Thymus (tissue), 11 donors: ENCODE data around the gene KCNMA1. TPM values are rescaled to one million over a fixed set of nuclear protein-coding genes. Genes with fewer than 3 reads are reported as not detected.

Experiments
- DNase-seq, 9 donors: peaks; one replicate each; pipeline ENCODE4 v3.0.0-alpha.2; 2013; ENCODE audit warnings: low spot score in 9 of 9, low read depth in 6 of 9, missing footprints in 1 of 9
- H3K27ac ChIP-seq, 2 donors: one replicate each; pipeline ENCODE4 v1.5.1; 2013; ENCODE audit warnings: control low read depth in 1 of 2, low read depth in 1 of 2, low read length in 1 of 2, mild to moderate bottlenecking in 1 of 2, moderate library complexity in 1 of 2
- H3K27me3 ChIP-seq, 2 donors: one replicate each; pipeline ENCODE4 v1.5.1; 2013; ENCODE audit warnings: low read length in 1 of 2; ENCODE audit not compliant: control insufficient read depth in 2 of 2, insufficient read depth in 1 of 2
- H3K36me3 ChIP-seq, 2 donors: one replicate each; pipeline ENCODE4 v1.5.1; 2013; ENCODE audit warnings: low read length in 1 of 2, mild to moderate bottlenecking in 1 of 2, moderate library complexity in 1 of 2; ENCODE audit not compliant: control insufficient read depth in 2 of 2, insufficient read depth in 2 of 2
- H3K4me1 ChIP-seq, 2 donors: one replicate each; pipeline ENCODE4 v1.5.1; 2013; ENCODE audit warnings: low read length in 2 of 2; ENCODE audit not compliant: control insufficient read depth in 2 of 2, insufficient read depth in 2 of 2
- H3K4me3 ChIP-seq, 2 donors: one replicate each; pipeline ENCODE4 v1.5.1; 2013; ENCODE audit warnings: low read length in 2 of 2, control low read depth in 1 of 2, mild to moderate bottlenecking in 1 of 2
- H3K9me3 ChIP-seq, 2 donors: one replicate each; pipeline ENCODE4 v1.5.1; 2013; ENCODE audit warnings: low read length in 1 of 2, mild to moderate bottlenecking in 1 of 2; ENCODE audit not compliant: control insufficient read depth in 2 of 2, insufficient read depth in 1 of 2
- WGBS: extraction: QIAGEN DNeasy Blood & Tissue Kit; methylation state at CpG from one replicate; pipeline ENCODE4 v1.1.7; 2013; 5-methylcytosine and 5-hydroxymethylcytosine counted together
- polyA plus RNA-seq: library from polyadenylated mRNA; stranded (reverse); fragments of 200-250 nt; gene quantifications from one replicate; pipeline ENCODE4 v1.2.3, GENCODE V29; 2013
- total RNA-seq: library from RNA; stranded (reverse); fragments of 120-200 nt; gene quantifications from one replicate; pipeline ENCODE4 v1.2.4, GENCODE V29; 2013
- donor health status: healthy.

The KCNMA1 gene
- total and polyA plus RNA-seq, 2 donors: 1.9 to 12.9 TPM

- DNase-seq: no peak
- Histone ChIP-seq H3K4me1 (no peaks in the 10 kb centered on the region), H3K9me3 (no peaks in the 10 kb centered on the region), H3K36me3 (no peaks in the 10 kb centered on the region), H3K4me3 (no peak overlapping the region), H3K27ac (no peak overlapping the region), H3K27me3 (peaks cover 55 to 66% of the 10 kb centered on the region in 2 donors)
- 65% methylated on average over 3 of the region's 3 CpGs for WGBS
Observed at GRCh38 chr10:77639756-77640155, 2.1 kb upstream of the KCNMA1 start.

- Histone ChIP-seq H3K9me3 (no peaks in the 10 kb centered on the region), H3K27ac (no peak overlapping the region), H3K4me3 (peak overlapping the region in 1 of 2 donors; percentile 35), H3K4me1 (no peaks in the 10 kb centered on the region), H3K36me3 (no peaks in the 10 kb centered on the region), H3K27me3 (peaks cover 58 to 72% of the 10 kb centered on the region in 2 donors)
- peak in 1 of 9 donors; percentile 15 for DNase-seq
- 3% methylated on average over 56 of the region's 56 CpGs for WGBS
Observed at GRCh38 chr10:77638321-77639101, 903 bp upstream of the KCNMA1 start.

DNA sequence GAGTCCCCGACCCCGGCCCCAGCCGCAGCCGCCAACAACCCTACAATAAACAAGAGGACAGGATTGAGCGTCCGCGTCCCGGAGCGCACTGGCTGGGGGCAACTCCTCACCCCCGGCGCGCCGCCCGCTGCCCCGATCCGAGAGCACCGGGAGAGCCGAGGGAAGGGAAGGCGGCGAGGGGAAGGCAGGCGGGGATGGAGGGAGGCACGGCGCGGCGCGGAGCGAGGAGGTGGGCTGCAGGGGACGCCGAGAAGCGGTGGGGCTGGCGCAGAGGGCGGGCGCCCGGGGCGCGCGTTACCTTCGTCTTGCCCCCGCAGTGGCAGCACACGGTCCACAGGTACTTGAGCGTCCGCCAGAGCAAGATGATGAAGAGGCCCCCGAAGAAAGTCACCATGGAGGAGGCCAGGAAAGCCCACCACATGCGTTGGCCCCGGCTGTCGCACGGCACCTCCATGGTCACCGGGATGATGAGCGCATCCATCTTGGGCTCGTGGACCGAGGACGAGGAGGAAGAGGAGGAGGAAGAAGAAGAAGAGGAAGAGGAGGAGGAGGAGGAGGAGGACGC is 559 bp downstream of the KCNMA1 start:
- Histone ChIP-seq H3K9me3 (no peaks in the 10 kb centered on the region), H3K4me1 (no peaks in the 10 kb centered on the region), H3K36me3 (no peaks in the 10 kb centered on the region), H3K27ac (no peak overlapping the region), H3K4me3 (peak overlapping the region in 1 of 2 donors; percentile 35), H3K27me3 (peaks cover 58 to 79% of the 10 kb centered on the region in 2 donors)
- DNase-seq: no peak
- WGBS: 3% methylated on average over 53 of the region's 53 CpGs

DNA sequence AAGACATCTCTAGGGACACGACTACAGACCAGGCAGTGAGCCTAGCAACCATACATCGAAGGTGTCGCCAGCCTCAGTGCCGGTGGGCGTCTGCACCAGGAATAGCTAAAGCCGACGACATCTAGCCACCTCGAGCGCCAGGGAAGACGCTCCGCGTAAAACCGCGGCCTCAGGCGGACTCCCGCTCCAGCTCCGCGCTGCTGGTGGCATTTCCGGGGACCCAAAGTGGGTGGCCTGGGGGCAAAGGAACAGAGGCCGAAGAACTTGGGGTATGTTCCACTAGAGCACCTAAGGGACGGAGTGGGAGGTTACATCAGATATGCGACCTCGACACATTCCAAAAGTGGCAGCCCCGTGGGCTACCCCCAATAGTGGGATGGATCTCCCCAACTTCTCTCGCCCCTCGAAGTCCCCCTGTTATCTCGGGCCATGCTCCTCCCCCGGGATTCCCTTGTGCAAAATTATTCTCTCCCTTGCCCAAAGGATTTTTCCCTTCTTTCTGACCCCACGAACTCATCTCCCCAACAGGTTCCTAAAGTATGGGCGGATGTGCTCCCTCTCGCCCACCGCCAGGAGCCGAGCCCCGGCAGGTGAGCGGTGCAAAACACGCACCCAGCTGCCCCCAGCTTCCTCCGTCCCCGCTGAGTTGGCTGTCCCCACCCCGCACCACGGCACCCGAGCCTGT is 1.2 kb downstream of the KCNMA1 start:
- Histone ChIP-seq H3K4me1 (no peaks in the 10 kb centered on the region), H3K9me3 (no peaks in the 10 kb centered on the region), H3K27ac (no peak overlapping the region), H3K27me3 (peaks cover 58 to 80% of the 10 kb centered on the region in 2 donors), H3K4me3 (no peak overlapping the region), H3K36me3 (no peaks in the 10 kb centered on the region)
- 11% methylated on average over 41 of the region's 41 CpGs for WGBS
- DNase-seq: no peak

GRCh38 chr10:77635402-77636227 is 2.0 kb downstream of the KCNMA1 start:
- no peak overlapping the region for H3K4me3 ChIP-seq
- no peaks in the 10 kb centered on the region for H3K4me1 ChIP-seq
- H3K27ac ChIP-seq: no peak overlapping the region

DNA sequence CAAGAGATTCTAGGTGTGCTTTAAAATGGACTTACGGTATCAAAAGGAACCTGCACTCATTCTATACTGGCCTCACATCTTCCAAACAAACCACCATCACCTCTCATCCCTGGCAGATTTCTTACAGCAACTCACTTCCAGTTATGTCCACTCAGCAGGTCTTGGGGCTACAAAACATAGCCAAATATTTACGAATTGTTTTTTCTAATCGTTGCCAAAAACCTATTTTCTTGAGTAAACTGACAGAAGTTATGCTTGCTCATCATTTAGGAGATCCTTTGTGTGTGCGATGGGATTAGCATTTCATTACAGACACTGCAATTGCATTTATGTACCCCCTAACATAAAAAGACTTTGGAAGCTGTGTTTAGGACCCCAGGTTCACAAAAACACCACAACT is 2.7 kb downstream of the KCNMA1 start:
- Histone ChIP-seq H3K36me3 (no peaks in the 10 kb centered on the region), H3K27me3 (peaks cover 51 to 65% of the 10 kb centered on the region in 2 donors), H3K9me3 (no peaks in the 10 kb centered on the region), H3K4me3 (no peak overlapping the region), H3K4me1 (no peaks in the 10 kb centered on the region), H3K27ac (no peak overlapping the region)
- DNase-seq: no peak
- 90% methylated on average over 4 of the region's 4 CpGs for WGBS

More at GRCh38 chr10:77635402-77636227, 2.0 kb downstream of the KCNMA1 start:
- Histone ChIP-seq H3K36me3 (no peaks in the 10 kb centered on the region), H3K9me3 (no peaks in the 10 kb centered on the region), H3K27me3 (peaks cover 52 to 72% of the 10 kb centered on the region in 2 donors)
- WGBS: 51% methylated on average over 13 of the region's 13 CpGs
- no peak for DNase-seq

- Histone ChIP-seq H3K27me3 (peaks cover 38 to 49% of the 10 kb centered on the region in 2 donors), H3K9me3 (no peaks in the 10 kb centered on the region), H3K36me3 (no peaks in the 10 kb centered on the region), H3K4me3 (no peak overlapping the region), H3K4me1 (no peaks in the 10 kb centered on the region), H3K27ac (no peak overlapping the region)
- DNase-seq: no peak
- WGBS: 94% methylated on average over 7 of the region's 7 CpGs
Observed at GRCh38 chr10:77633376-77633775, 4.2 kb downstream of the KCNMA1 start.

GRCh38 chr10:77631241-77631640 is 6.4 kb downstream of the KCNMA1 start:
- Histone ChIP-seq H3K27me3 (peaks cover 17 to 30% of the 10 kb centered on the region in 2 donors), H3K36me3 (no peaks in the 10 kb centered on the region), H3K4me1 (no peaks in the 10 kb centered on the region), H3K27ac (no peak overlapping the region), H3K9me3 (no peaks in the 10 kb centered on the region), H3K4me3 (no peak overlapping the region)
- 92% methylated on average over 7 of the region's 7 CpGs for WGBS
- DNase-seq: no peak
